Femur (tissue), 1 donor: ENCODE results near the gene HCN3.
"Not testable (repeated sequence)": the region's sequence is repeated elsewhere in the genome, so short reads cannot be mapped to it uniquely, and the experiment has no call there.

ENCODE experiments used
- DNase-seq: peaks from one replicate; pipeline ENCODE4 v3.0.0-alpha.2; 2017

HCN3 gene

DNA sequence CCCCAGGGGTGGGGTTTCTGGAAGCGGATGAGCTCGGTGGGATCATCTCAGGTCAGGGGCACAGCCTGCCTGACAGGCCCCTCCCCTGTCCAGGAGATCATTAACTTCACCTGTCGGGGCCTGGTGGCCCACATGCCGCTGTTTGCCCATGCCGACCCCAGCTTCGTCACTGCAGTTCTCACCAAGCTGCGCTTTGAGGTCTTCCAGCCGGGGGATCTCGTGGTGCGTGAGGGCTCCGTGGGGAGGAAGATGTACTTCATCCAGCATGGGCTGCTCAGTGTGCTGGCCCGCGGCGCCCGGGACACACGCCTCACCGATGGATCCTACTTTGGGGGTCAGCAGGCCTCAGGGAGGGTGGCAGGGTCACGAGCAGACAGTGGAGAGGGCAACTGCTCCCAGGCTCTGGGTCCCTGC is 8.4 kb downstream of the HCN3 start:
- DNase-seq, result no peak

GRCh38 chr1:155286544-155286943 is 9.3 kb downstream of the HCN3 start:
- DNase-seq, result no peak

DNA sequence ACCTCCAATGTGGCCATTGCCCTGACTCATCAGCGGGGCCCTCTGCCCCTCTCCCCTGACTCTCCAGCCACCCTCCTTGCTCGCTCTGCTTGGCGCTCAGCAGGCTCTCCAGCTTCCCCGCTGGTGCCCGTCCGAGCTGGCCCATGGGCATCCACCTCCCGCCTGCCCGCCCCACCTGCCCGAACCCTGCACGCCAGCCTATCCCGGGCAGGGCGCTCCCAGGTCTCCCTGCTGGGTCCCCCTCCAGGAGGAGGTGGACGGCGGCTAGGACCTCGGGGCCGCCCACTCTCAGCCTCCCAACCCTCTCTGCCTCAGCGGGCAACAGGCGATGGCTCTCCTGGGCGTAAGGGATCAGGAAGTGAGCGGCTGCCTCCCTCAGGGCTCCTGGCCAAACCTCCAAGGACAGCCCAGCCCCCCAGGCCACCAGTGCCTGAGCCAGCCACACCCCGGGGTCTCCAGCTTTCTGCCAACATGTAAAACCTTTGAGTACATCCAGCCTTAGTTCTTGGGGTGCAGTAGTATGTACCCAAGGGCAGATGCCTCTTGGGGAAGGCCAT is 10.8 kb downstream of the HCN3 start:
- DNase-seq, result no peak

DNA sequence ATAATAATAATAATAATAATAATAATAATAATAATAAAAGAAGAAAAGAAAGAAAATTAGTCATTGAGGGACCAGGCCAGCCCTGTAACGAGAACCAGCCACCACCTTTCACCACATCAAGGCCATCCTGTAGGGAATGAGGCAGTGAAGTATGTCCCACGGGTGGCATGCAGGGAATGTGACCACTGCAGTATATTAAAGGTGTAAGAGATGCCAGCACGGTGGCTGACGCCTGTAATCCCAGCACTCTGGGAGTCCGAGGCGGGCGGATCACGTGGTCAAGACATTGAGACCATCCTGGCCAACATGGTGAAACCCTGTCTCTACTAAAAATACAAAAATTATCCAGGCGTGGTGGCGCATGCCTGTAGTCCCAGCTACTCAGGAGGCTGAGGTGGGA is 13.7 kb downstream of the HCN3 start:
- DNase-seq, result not testable (repeated sequence)

DNA sequence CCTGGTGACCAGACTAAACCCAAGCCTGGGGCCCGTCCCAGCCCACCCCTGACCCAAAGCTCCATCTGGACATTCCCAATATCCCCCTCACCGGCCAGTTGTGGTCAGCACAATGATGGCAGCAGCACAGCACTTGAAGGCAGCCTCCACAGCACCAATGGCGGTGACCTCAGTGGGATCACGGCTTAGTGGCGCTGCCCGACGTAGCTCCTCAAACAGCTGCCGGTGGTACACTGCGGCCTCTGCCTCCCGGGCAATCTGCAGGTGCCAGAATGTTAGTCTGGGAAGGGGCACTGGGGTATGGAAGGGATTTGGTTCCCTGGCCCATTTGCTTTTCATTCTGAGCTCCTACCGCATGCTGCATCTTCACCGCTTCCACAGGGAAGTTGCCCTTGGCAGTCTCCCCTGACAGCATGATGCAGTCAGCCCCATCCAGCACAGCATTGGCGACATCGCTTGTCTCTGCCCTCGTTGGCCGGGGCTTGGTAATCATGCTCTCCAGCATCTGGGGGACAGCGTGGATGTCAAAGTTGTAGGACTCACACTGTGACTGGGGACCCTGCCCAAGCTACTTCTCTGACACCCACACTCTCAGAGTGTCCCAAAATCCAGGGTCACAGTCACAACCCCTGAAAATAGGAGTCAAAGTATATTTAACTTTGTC is 16.0 kb downstream of the HCN3 start:
- DNase-seq, result no peak

DNA sequence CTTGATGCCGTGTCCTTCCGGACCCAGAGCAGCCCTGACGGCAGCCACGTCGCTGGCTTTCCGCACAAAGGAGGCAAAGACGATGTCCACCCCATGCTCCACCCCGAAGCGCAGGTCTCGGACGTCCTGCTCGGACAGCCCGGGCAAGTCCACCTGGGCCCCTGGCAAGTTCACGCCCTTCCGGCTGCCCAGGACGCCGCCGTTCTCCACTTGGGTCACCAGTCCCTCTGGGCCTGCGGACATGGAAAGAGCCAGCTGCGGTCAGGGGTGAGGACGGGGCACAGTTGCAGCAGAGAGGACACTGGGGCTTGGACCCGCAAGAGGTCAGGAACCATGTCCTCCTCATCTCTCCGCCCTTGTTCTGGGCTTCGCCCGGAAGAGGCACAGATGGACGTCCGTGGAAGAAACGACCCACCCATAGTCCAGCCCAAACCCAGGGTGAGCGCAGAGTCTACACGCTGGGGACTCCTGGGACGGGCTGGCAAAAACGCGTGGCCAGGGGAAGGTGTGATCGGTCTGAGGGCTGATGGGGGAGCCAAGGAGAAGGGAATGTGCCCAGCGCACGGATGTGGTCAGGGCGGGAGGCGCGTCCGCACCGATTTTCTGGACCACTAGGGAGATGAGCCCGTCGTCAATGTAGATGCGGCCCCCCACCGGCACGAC is 17.4 kb downstream of the HCN3 start:
- no peak for DNase-seq

DNA sequence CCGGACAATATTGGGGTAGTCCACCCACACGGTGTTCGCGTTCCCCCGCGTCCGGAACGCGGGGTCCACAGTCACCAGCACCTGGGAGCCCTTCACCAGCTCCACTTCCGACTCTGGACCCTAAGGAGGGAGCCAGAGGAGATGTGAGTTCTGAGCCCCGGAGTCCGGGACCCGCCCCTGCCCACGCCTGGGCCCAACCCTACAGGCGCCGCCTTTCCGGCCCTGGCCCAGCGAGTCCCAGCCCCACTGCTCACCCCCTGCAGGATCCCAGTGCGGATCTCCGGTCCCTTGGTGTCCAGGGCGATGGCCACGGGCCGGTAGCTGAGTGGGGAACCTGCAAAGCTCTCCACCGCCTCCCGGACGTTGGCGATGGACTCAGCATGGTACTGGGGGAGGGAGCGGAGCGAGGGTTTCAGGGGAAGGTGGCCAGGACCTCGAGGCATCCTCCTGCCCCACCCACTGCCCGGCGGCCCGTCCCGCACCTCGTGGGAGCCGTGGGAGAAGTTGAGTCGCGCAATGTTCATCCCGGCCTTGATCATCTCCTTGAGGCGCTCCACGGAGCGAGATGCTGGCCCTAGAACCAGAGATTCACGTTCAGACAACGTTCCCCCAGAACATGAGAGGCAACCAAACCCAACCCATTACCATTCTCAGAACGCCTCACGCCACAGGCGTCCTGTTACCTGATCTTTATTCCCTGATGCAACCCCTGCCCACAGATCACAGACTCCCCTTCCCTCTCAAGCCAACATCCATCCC is 18.1 kb downstream of the HCN3 start:
- no peak for DNase-seq

DNA sequence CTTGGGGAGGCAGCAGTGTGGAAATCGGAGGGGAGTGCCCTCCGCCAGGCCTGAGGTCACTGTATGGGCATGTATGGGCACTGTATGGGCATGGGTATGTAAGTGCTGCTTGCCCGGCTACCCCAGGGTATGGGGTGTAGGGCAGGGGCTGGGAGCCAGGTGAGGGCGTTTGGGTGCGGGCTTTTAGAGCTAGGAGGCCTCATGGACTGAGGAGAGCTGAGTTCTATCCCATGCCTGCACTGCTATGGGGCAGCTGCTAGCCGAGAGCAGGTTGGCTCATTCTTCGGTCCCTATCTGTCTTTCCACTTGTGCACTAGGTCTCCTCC is 18.6 kb downstream of the HCN3 start:
- DNase-seq, result no peak

DNA sequence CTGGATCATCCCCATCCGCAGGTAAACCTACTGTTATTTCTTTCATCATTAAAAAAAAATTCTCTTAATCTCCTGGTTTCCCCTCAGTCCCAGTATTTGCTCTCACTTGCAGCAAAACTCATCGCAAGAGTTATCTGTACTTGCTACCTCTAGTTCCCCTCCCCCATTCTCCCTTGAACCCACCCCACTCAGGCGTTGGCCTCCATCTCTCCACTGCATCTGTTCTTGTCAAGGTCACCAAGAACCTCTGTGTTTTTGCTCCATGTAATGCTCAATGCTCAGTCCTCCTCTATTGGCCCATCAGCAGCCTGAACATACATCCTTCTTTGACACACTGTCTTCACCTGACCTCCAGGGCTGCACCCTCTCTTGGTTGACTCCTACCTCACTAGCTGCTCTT is 19.4 kb downstream of the HCN3 start:
- DNase-seq, result no peak

- DNase-seq, result no peak
Observed at GRCh38 chr1:155297384-155297783, 20.1 kb downstream of the HCN3 start.

DNA sequence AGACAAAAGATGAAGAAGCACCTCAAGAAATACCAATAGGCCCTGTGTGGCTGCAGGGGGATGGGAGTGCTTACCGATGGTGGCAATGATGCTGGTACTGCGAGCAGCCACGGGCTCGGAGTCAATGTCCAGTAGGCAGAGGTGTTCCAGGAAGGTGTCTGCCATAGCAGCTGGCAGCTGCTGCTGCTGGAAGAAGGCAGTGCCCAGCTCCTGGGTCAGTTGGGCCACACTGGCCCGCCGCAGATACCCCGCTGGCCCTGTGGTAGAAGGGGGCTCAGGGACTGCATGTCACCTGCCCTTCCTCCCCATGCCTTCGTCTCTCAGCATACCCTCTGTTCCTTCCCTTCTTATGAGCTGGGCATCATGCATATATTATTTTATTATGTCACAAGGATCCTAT is 22.8 kb downstream of the HCN3 start:
- DNase-seq, result no peak

DNA sequence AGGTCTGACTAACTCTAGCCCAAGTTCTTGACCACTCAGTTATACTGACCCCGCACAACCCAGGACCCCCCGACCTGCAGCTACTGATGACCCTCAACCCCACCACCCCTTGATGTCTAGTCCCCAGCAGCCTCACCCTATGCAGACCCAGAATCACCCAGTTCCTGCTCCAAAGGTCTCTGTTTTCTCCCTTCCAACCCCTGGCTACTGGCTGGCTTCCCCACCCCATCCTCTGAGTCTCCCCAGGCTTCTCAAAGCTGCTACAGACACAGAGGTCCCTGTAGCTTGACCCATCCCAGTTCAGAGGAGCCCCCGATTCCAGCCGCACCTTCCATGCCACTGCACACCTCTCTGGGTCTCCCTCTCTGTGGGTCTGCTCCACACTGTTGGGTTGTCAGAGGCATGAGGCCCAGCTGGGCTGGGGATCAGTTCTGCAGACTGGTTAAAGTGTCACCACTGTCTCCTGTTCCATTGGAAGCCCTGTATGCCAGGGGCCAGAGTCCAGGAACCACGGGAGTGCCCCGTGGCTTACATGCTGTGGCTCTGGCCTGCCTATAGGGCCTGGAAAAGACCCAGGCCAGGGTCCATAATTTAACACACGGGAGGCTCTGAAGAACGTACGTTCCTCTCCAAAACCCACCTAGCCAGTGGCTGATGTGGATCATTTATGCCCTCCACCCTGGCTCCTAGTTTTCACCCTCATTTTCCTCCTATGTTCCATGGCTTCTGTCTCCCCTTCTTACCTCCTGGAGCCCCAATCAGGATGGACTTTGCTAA is 23.5 kb downstream of the HCN3 start:
- DNase-seq, result no peak

GRCh38 chr1:155301342-155301841 is 24.1 kb downstream of the HCN3 start, which contains the start of gene PKLR:
PKLR (minus strand) TSS chr1:155301438; CDS start chr1:155301395, 43 bp downstream.
- no peak for DNase-seq

DNA sequence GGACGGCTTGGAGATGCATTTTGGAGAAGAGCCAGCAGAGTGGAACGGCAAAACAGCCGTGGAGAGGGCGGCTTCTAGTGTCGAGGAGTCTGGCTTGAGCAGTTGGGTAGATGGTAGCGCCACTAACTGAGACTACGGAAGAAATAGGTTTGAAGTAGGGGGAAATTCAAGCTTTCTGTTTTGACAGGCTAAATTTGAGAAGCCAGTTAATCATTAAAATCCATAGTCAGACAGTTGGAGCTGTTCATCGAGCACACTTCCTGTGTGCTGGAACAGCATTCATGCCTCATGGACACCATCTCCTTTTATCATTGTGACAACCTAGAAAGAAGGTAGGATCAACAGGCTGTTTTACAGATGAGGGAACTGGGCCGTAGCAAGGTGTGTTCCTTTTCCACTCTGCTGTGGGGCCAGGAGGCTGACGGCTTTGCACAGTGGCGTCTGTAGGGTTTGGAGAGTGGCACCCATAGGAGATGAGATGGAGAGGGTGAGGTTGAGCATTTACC is 27.3 kb downstream of the HCN3 start:
- no peak for DNase-seq

GRCh38 chr1:155305881-155306391 is 28.7 kb downstream of the HCN3 start:
- no peak for DNase-seq

DNA sequence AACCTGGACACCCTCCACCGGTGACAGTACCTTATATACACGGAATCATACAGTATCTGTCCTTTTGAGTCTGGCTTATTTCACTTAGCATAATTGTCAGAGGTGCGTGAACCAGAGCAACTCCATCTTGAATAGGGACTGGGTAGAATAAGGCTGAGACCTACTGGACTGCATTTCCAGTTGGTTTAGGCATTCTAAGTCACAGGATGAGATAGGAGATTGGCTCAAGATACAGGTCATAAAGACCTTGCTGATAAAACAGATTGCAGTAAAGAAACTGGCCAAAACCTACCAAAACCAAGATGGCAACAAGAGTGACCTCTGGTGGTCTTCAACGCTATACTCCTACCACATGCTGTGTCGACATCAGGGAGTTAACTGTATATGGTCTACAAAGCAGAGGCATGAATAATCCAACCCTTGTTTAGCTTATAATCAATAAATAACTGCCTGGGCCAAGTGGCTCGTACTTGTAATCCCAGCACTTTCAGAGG is 30.0 kb downstream of the HCN3 start:
- DNase-seq, result no peak

DNA sequence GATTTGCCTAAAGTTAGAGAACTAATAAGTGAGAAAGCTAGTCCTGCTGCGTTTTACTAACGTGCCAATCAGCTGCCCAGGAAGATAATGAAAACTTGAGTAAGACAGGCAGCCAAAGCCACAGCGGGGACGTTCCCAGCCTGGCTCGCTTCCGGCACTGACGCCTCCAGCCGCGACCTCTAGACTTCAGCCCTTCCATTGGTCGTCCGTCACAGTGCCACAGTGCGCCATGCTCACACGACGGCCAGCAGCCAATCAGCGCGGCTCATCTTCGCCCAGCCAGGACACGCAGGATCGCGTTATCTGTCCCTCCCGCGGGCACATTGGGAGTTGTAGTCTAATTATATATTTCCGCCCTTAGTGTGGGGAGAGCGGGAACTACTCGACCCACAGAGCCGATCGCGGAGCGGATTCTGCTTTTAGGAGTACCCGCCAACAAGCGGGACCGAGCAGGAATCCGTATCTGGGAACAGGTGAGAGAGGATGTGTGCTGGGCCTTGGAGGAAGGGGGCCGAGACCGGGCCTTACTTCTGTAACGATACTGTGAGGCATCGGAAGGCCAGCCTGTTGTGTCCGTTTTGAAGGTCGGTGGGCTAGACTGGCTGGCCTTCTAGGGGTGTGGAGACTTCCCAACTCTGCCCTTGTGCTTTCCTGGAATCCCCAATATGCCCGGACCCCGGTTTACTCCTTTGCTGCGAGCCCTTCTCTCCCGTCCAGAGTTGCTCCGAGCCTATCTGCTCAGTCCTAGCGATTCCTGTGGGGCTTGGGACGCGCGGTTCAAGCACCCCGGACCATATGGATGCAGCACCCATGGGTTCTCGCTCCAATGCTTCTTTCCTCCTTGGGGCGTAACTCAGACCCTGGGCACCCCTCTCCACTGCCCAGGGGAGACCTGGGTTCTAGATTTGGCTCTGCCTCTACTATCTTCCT is 31.5 kb downstream of the HCN3 start, which contains the start of gene FDPS:
Gene FDPS, plus strand, starts transcription at position 374 of the 930 bp plus-strand sequence. CDS start 924 bp downstream, outside the sequence.
- peak; percentile 100 for DNase-seq

GRCh38 chr1:155309423-155310021 is 32.3 kb downstream of the HCN3 start:
- no peak for DNase-seq

DNA sequence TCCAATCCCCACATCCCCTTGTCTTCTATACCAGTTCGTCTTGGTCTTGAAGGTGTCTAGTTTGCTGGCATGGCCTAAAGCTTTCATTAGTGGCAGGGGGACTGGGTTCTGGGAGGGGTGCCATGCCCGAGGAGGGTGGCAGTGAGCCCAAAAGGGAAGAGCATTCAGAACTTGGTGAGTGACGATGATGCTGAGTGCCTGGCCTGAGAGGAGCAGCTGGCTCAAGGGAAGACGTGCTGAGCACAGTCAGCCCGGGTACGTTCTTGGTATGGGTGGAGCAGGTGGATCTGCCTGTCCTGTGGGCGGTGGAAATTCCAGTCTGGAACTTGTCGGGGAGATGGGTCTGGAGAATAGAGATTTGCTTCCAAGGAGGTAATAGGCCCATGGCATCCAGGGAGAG is 36.0 kb downstream of the HCN3 start:
- DNase-seq, result no peak

- no peak for DNase-seq
Observed at GRCh38 chr1:155316922-155317321, 39.7 kb downstream of the HCN3 start.
